ENCODE results near the gene TTC28.

DNA sequence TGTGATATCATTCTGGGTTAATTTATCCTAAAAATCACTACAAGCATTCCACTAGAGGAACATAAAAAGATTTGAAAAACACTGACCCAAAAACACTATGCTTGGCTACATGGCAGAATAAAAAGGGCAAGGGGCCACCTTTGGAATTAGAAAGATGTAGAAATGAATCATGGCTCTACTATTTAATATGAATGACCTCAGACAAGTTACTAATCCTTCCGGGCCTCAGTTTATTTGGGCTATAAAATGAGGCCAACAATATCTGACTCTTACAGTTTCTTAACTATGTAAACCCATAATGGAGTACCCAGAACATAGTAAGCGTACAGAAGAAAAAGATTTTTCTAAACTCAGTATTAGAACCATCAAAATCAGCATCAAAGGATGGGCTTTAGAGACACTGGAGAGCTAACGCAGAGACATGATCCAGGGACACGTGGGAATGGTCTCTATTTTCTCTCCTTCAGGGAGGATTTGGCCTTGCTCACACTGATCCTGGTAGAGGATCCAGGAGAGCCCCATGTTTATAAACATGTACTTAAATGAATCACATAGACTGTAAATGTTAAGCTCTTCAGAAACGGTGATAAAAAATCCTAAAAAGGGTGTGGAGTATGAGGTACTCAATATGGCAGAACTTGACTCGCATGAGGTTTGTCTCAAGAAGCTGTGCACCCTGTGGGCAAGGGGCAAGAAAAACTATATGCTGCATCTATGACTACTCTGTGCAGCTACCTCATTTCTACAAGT, 472.2 kb downstream of the TTC28 start:
- TF ChIP-seq, protein P1, sequence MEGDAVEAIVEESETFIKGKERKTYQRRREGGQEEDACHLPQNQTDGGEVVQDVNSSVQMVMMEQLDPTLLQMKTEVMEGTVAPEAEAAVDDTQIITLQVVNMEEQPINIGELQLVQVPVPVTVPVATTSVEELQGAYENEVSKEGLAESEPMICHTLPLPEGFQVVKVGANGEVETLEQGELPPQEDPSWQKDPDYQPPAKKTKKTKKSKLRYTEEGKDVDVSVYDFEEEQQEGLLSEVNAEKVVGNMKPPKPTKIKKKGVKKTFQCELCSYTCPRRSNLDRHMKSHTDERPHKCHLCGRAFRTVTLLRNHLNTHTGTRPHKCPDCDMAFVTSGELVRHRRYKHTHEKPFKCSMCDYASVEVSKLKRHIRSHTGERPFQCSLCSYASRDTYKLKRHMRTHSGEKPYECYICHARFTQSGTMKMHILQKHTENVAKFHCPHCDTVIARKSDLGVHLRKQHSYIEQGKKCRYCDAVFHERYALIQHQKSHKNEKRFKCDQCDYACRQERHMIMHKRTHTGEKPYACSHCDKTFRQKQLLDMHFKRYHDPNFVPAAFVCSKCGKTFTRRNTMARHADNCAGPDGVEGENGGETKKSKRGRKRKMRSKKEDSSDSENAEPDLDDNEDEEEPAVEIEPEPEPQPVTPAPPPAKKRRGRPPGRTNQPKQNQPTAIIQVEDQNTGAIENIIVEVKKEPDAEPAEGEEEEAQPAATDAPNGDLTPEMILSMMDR (IDR thresholded peaks at IDR 0.05; ENCODE audit: insufficient read depth, low read depth, low read length) = no peak
- no peak for TF ChIP-seq EZH2 (IDR thresholded peaks at IDR 0.05; ENCODE audit: insufficient read depth, low read length)
